IMR-90 (cell line): Measurements from ENCODE around the gene STAT4. TPM values are rescaled to one million over a fixed set of nuclear protein-coding genes. Genes with fewer than 3 reads are reported as not detected.

ENCODE experiments used
- ATAC-seq: fragments of 200-7000 bp; cut with Tn5 transposase; 2 replicates; pipeline ENCODE4 v1.9.1; 2020; ENCODE audit warnings: low read depth, mild to moderate bottlenecking, moderate library complexity
- BruUV-seq: library from RNA; stranded (reverse); fragments of 400-500 nt; replicated peaks from 2 replicates; lab custom pipeline; 2021; lab: Mats Ljungman, UMichigan
- CTCF ChIA-PET: fragments of 300-600 bp; formaldehyde crosslinking; extraction: SDS; loops from one replicate; lab custom pipeline; 2021; ENCODE audit warnings: antibody characterized with exemption; lab: Yijun Ruan, JAX
- POLR2A ChIA-PET: fragments of 300-600 bp; sonication (Branson Sonifier 250); formaldehyde crosslinking; loops from one replicate; lab custom pipeline; 2022; ENCODE audit warnings: antibody characterized with exemption; ENCODE audit not compliant: unreplicated experiment; lab: Charles Lee
- DNase-seq: peaks from one replicate; pipeline ENCODE4 v3.0.0; 2013
- H2AFZ ChIP-seq: replicated peaks from 2 replicates; pipeline ENCODE3; 2013; ENCODE audit warnings: low read length, mild to moderate bottlenecking; ENCODE audit not compliant: poor library complexity
- H2AK5ac ChIP-seq: 2 replicates; pipeline ENCODE4 v1.6.1; 2013; ENCODE audit warnings: low read depth, low read length, inconsistent platforms
- H2AK9ac ChIP-seq: replicated peaks from 2 replicates; pipeline ENCODE3; 2013; ENCODE audit warnings: mild to moderate bottlenecking, low read depth, low read length, moderate library complexity; ENCODE audit not compliant: poor library complexity
- H2BK120ac ChIP-seq: 2 replicates; pipeline ENCODE4 v1.6.1; 2013; ENCODE audit warnings: low read depth, low read length, inconsistent platforms
- H2BK15ac ChIP-seq: 3 replicates; pipeline ENCODE4 v1.6.1; 2013; ENCODE audit warnings: low read depth, low read length, inconsistent platforms
- H2BK20ac ChIP-seq: 2 replicates; pipeline ENCODE4 v1.6.1; 2013; ENCODE audit warnings: low read depth, mild to moderate bottlenecking, inconsistent platforms, low read length, moderate library complexity
- H2BK5ac ChIP-seq: 2 replicates; pipeline ENCODE4 v1.6.1; 2013; ENCODE audit warnings: mild to moderate bottlenecking, low read depth, low read length, inconsistent platforms; ENCODE audit not compliant: poor library complexity, severe bottlenecking
- H3K14ac ChIP-seq: replicated peaks from 2 replicates; pipeline ENCODE4 v1.6.1; 2013; ENCODE audit warnings: low read depth, low read length, inconsistent platforms
- H3K18ac ChIP-seq: 2 replicates; pipeline ENCODE4 v1.6.1; 2013; ENCODE audit warnings: low read depth, low read length, control low read depth
- H3K23ac ChIP-seq: 2 replicates; pipeline ENCODE4 v1.6.1; 2013; ENCODE audit warnings: low read depth, low read length, inconsistent platforms
- H3K27ac ChIP-seq: 2 replicates; pipeline ENCODE4 v1.5.1; 2013; ENCODE audit warnings: mild to moderate bottlenecking, control low read depth, low read length; ENCODE audit not compliant: insufficient read depth
- H3K27me3 ChIP-seq: 2 replicates; pipeline ENCODE4 v1.6.1; 2013; ENCODE audit warnings: low read length; ENCODE audit not compliant: control insufficient read depth, insufficient read depth
- H3K36me3 ChIP-seq: 2 replicates; pipeline ENCODE4 v1.6.1; 2013; ENCODE audit warnings: low read length, mixed read lengths; ENCODE audit not compliant: control insufficient read depth, insufficient read depth
- H3K4ac ChIP-seq: 2 replicates; pipeline ENCODE4 v1.6.1; 2013; ENCODE audit warnings: low read depth, low read length, inconsistent platforms
- H3K4me1 ChIP-seq: 2 replicates; pipeline ENCODE4 v1.6.1; 2013; ENCODE audit warnings: low read length, mixed read lengths; ENCODE audit not compliant: control insufficient read depth, insufficient read depth
- H3K4me2 ChIP-seq: 2 replicates; pipeline ENCODE4 v1.6.1; 2013; ENCODE audit warnings: low read depth, mild to moderate bottlenecking, control low read depth, low read length, moderate library complexity
- H3K4me3 ChIP-seq: 2 replicates; pipeline ENCODE4 v1.5.1; 2013; ENCODE audit warnings: low read depth, mild to moderate bottlenecking, control low read depth, low read length, moderate library complexity; ENCODE audit not compliant: insufficient read depth
- H3K56ac ChIP-seq: 2 replicates; pipeline ENCODE4 v1.6.1; 2013; ENCODE audit warnings: low read length, inconsistent platforms; ENCODE audit not compliant: insufficient read depth; ENCODE audit errors: extremely low read depth
- H3K79me1 ChIP-seq, 2 experiments: 2 replicates each; pipeline ENCODE4 v1.6.1; 2013; ENCODE audit warnings: low read length in 2 of 2, inconsistent platforms in 1 of 2, low read depth in 1 of 2
- H3K9ac ChIP-seq: 2 replicates; pipeline ENCODE4 v1.6.1; 2013; ENCODE audit warnings: low read depth, low read length, control low read depth
- H3K9me1 ChIP-seq: 2 replicates; pipeline ENCODE4 v1.6.1; 2013; ENCODE audit warnings: low read length, inconsistent platforms; ENCODE audit not compliant: insufficient read depth
- H3K9me3 ChIP-seq: 2 replicates; pipeline ENCODE4 v1.6.1; 2013; ENCODE audit warnings: low read length; ENCODE audit not compliant: control insufficient read depth, insufficient read depth
- H4K20me1 ChIP-seq: 2 replicates; pipeline ENCODE4 v1.6.1; 2013; ENCODE audit warnings: low read length, inconsistent platforms; ENCODE audit not compliant: insufficient read depth
- H4K5ac ChIP-seq: 2 replicates; pipeline ENCODE4 v1.6.1; 2013; ENCODE audit warnings: mild to moderate bottlenecking, low read depth, low read length, control low read depth
- H4K8ac ChIP-seq, 2 experiments: 2 replicates each; pipeline ENCODE4 v1.6.1; 2013; ENCODE audit warnings: low read depth in 2 of 2, low read length in 2 of 2, control low read depth in 1 of 2, inconsistent platforms in 1 of 2
- H4K91ac ChIP-seq: 2 replicates; pipeline ENCODE4 v1.6.1; 2013; ENCODE audit warnings: low read depth, low read length, inconsistent platforms; ENCODE audit not compliant: insufficient read depth
- BHLHE40 ChIP-seq: fragments of 150-350 bp; IDR thresholded peaks from 2 replicates; pipeline ENCODE4 v1.6.1; 2016; ENCODE audit warnings: mild to moderate bottlenecking, low read depth, low read length
- CEBPB ChIP-seq: IDR thresholded peaks from 2 replicates; pipeline ENCODE4 v1.6.1; 2012; ENCODE audit warnings: low read depth, low read length, improper control_type of control experiment
- CTCF ChIP-seq: conservative IDR thresholded peaks from 2 replicates; pipeline ENCODE4 v1.5.1; 2012; ENCODE audit warnings: mild to moderate bottlenecking, low read depth, low read length, improper control_type of control experiment
- MAFK ChIP-seq: IDR thresholded peaks from 2 replicates; pipeline ENCODE4 v1.6.1; 2012; ENCODE audit warnings: low read depth, low read length, improper control_type of control experiment
- MXI1 ChIP-seq: IDR thresholded peaks from 2 replicates; pipeline ENCODE4 v1.6.1; 2012; ENCODE audit warnings: low read depth, mild to moderate bottlenecking, low read length, moderate library complexity, borderline replicate concordance
- POLR2A ChIP-seq: IDR thresholded peaks from 2 replicates; pipeline ENCODE4 v1.6.1; 2012; ENCODE audit warnings: mild to moderate bottlenecking, low read depth, low read length
- RCOR1 ChIP-seq: IDR thresholded peaks from 2 replicates; pipeline ENCODE4 v1.6.1; 2012; ENCODE audit warnings: mild to moderate bottlenecking, low read length, improper control_type of control experiment; ENCODE audit not compliant: insufficient replicate concordance
- RFX5 ChIP-seq: IDR thresholded peaks from 2 replicates; pipeline ENCODE4 v1.8.0; 2012; ENCODE audit warnings: low read depth, mild to moderate bottlenecking, low read length, moderate library complexity
- WGBS, 2 experiments: methylation state at CpG; one replicate each; pipeline versions ENCODE4 v1.1.5 to v1.1.7; 2013; ENCODE audit warnings: missing lambda C conversion rate in 2 of 2; ENCODE audit not compliant: insufficient read length in 1 of 2; ENCODE audit errors: extremely low coverage in 2 of 2; 5-methylcytosine and 5-hydroxymethylcytosine counted together
- dilution Hi-C: fragments of 300-500 bp; cut with HindIII; formaldehyde crosslinking; loops from one replicate; pipeline ENCODE4 v1.14.3; 2018; ENCODE audit warnings: low sequenced_read_pairs; ENCODE audit not compliant: unreplicated experiment
- in situ Hi-C: fragments of 300-500 bp; cut with MboI; formaldehyde crosslinking; loops from 3 replicates; pipeline ENCODE4 v1.14.3; 2019; ENCODE audit warnings: low sequenced_read_pairs, inconsistent platforms, mixed read lengths
- intact Hi-C: fragments of 100-400 bp; cut with micrococcal nuclease; formaldehyde crosslinking; loops from 2 replicates; pipeline ENCODE4 v1.10.0; 2022
- polyA plus RNA-seq, 3 experiments: library from polyadenylated mRNA; depleted of rRNA; stranded (reverse); fragments of >200 nt; gene quantifications; 2 replicates each; pipeline ENCODE4 v1.2.3, GENCODE V29; 2012; ENCODE audit warnings: low replicate concordance in 1 of 3
- total RNA-seq: library from RNA; depleted of rRNA; stranded (reverse); fragments of >200 nt; gene quantifications from 2 replicates; pipeline ENCODE4 v1.2.3, GENCODE V29; 2012
- TF ChIP-seq, protein P1 (sequence below): fragments of 150-350 bp; IDR thresholded peaks from 2 replicates; pipeline ENCODE4 v1.6.1; 2017; ENCODE audit warnings: mild to moderate bottlenecking, antibody characterized with exemption, low read length, low read depth

Gene STAT4
- total and polyA plus RNA-seq, 2 of the 4 experiments (the other 2 are of a cell fraction), result 0.36 to 0.48 TPM

GRCh38 chr2:191145769-191146471 lies 4.9 kb downstream of the STAT4 start:
- Histone ChIP-seq H3K9ac (no peak overlapping the region), H3K27ac (no peak overlapping the region), H3K4me2 (no peak overlapping the region), H3K4me3 (no peak overlapping the region), H2BK120ac (no peak overlapping the region), H3K79me1 (no peaks in the 10 kb centered on the region), H3K9me3 (no peaks in the 10 kb centered on the region), H2BK5ac (no peak overlapping the region), H3K36me3 (no peaks in the 10 kb centered on the region), H2AFZ (no peak overlapping the region), H3K4me1 (no peaks in the 10 kb centered on the region), H3K23ac (no peak overlapping the region), H4K8ac (no peak overlapping the region), H3K9me1 (no peaks in the 10 kb centered on the region), H3K18ac (no peak overlapping the region), H4K20me1 (no peaks in the 10 kb centered on the region), H4K5ac (no peak overlapping the region), H4K91ac (no peak overlapping the region), H3K56ac (no peak overlapping the region), H3K27me3 (peaks cover 1% of the 10 kb centered on the region; the same call in 1 of the 2 replicates), H2AK5ac (no peak overlapping the region), H2BK20ac (no peak overlapping the region), H2AK9ac (no peak overlapping the region), H3K14ac (no peak overlapping the region), H2BK15ac (no peak overlapping the region), H3K4ac (no peak overlapping the region)
- intact Hi-C loops, result no loop called here
- BruUV-seq, result no TSS peak
- in situ Hi-C loops, result loop anchor here (25.0 kb wide), 1 partner anchor 359 kb away; no protein-coding TSS in a partner anchor
- no CpG with 5 or more reads among the region's 4 CpGs for WGBS, 2 experiments
- POLR2A ChIA-PET, result no interaction called here
- dilution Hi-C loops, result no loop called here
- no peak for TF ChIP-seq MXI1
- TF ChIP-seq BHLHE40, result no peak
- no peak for TF ChIP-seq CEBPB
- TF ChIP-seq, protein P1, sequence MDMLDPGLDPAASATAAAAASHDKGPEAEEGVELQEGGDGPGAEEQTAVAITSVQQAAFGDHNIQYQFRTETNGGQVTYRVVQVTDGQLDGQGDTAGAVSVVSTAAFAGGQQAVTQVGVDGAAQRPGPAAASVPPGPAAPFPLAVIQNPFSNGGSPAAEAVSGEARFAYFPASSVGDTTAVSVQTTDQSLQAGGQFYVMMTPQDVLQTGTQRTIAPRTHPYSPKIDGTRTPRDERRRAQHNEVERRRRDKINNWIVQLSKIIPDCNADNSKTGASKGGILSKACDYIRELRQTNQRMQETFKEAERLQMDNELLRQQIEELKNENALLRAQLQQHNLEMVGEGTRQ, result no peak
- TF ChIP-seq RFX5, result no peak
- TF ChIP-seq CTCF, result no peak
- no peak for TF ChIP-seq RCOR1
- TF ChIP-seq MAFK, result no peak
- no peak for TF ChIP-seq POLR2A
- no peak for DNase-seq
- CTCF ChIA-PET, result no interaction called here
- no peak for ATAC-seq
